Measurements from ENCODE around the gene PARD3B. TPM values are rescaled to one million over a fixed set of nuclear protein-coding genes. Genes with fewer than 3 reads are reported as not detected.

The PARD3B gene
- total RNA-seq, 1 experiment from 2014 or later: 3.6 TPM

DNA sequence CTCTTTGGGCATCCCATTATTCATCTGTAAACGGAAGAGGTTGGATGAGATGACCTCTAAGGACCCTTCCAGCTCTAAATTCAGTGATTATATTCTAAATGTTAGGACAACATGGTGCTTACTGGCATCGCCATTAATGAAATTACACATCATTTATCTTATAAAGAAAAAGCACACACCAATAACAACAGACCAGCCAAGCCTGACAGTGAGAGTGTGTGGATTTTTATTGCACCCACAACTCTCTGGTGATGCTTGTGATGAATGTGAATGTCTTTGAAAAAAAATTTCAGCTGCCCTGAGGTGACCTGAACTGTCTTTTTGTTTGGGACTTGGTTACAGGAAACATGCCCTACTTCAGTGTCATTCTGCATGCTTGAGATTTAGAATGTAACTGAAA lies 623.7 kb downstream of the PARD3B start:
- CTCF ChIA-PET: interaction anchor here (0.8 kb wide), 1 partner anchor 76 kb away, joined by 4 read pairs; no protein-coding TSS in a partner anchor
- Histone ChIP-seq H3K36me3 (ENCODE audit: control insufficient read depth, insufficient read depth, low read length) (no peaks in the 10 kb centered on the region), H3K27ac (ENCODE audit: low read length) (no peak overlapping the region), H3K9me3 (ENCODE audit: control insufficient read depth, insufficient read depth, low read depth, low read length) (no peaks in the 10 kb centered on the region), H3K27me3 (ENCODE audit: control insufficient read depth, insufficient read depth, low read length) (no peaks in the 10 kb centered on the region), H3K4me1 (ENCODE audit: control insufficient read depth, insufficient read depth, low read length) (no peaks in the 10 kb centered on the region), H3K4me3 (ENCODE audit: low read depth in 2 of 2, low read length in 2 of 2) (no peak overlapping the region)
- TF ChIP-seq, protein P1, sequence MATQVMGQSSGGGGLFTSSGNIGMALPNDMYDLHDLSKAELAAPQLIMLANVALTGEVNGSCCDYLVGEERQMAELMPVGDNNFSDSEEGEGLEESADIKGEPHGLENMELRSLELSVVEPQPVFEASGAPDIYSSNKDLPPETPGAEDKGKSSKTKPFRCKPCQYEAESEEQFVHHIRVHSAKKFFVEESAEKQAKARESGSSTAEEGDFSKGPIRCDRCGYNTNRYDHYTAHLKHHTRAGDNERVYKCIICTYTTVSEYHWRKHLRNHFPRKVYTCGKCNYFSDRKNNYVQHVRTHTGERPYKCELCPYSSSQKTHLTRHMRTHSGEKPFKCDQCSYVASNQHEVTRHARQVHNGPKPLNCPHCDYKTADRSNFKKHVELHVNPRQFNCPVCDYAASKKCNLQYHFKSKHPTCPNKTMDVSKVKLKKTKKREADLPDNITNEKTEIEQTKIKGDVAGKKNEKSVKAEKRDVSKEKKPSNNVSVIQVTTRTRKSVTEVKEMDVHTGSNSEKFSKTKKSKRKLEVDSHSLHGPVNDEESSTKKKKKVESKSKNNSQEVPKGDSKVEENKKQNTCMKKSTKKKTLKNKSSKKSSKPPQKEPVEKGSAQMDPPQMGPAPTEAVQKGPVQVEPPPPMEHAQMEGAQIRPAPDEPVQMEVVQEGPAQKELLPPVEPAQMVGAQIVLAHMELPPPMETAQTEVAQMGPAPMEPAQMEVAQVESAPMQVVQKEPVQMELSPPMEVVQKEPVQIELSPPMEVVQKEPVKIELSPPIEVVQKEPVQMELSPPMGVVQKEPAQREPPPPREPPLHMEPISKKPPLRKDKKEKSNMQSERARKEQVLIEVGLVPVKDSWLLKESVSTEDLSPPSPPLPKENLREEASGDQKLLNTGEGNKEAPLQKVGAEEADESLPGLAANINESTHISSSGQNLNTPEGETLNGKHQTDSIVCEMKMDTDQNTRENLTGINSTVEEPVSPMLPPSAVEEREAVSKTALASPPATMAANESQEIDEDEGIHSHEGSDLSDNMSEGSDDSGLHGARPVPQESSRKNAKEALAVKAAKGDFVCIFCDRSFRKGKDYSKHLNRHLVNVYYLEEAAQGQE (IDR thresholded peaks at IDR 0.05; ENCODE audit: insufficient read depth in 1 of 2, low read depth in 2 of 2, low read length in 1 of 2): no peak
- no peak for TF ChIP-seq TCF7L2 (IDR thresholded peaks at IDR 0.05; ENCODE audit: low read depth, low read length)
- no peak for TF ChIP-seq SIN3A (IDR thresholded peaks at IDR 0.05; ENCODE audit: borderline replicate concordance, insufficient read depth, low read depth, low read length)
- no peak for TF ChIP-seq POLR2AphosphoS5 (IDR thresholded peaks at IDR 0.05; ENCODE audit: low read depth, low read length)
- no peak for TF ChIP-seq CTCF (IDR thresholded peaks at IDR 0.05)
- intact Hi-C loops (cut with micrococcal nuclease; ENCODE audit: unreplicated experiment): no loop called here
- DNase-seq (ENCODE audit: low read depth, low spot score) (no peak), ATAC-seq (no peak)
- POLR2A ChIA-PET: no interaction called here
- in situ Hi-C loops (cut with HindIII; ENCODE audit: low pct_unique_long_range_greater_than_20kb, low sequenced_read_pairs): no loop called here
- BruUV-seq (replicated peaks): no TSS peak

DNA sequence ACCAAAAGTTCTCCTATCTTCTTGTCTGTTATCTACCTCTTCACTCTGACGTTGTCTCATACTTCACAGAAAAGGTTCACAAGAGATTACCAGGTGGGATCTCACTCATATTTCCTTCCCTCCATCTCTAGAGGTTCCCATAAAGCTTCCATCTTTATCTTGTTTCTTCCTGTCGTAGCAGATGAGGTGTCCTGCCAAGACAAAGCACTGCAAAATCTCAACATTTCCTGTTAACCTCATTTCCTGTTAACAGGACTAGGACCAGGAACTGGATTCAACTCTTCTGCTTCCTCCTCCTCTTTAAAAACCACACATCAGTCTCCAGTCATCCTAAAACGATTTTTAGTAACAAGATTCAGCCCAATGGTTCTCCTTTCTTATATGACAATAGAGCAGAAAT lies 624.2 kb downstream of the PARD3B start:
- ChIA-PET CTCF (no interaction called here), POLR2A (no interaction called here)
- ATAC-seq (no peak), DNase-seq (ENCODE audit: low read depth, low spot score) (no peak)
- no peak for TF ChIP-seq POLR2AphosphoS5 (IDR thresholded peaks at IDR 0.05; ENCODE audit: low read depth, low read length)
- no peak for TF ChIP-seq SIN3A (IDR thresholded peaks at IDR 0.05; ENCODE audit: borderline replicate concordance, insufficient read depth, low read depth, low read length)
- TF ChIP-seq, protein P1 (IDR thresholded peaks at IDR 0.05; ENCODE audit: insufficient read depth in 1 of 2, low read depth in 2 of 2, low read length in 1 of 2): no peak
- TF ChIP-seq CTCF (IDR thresholded peaks at IDR 0.05): no peak
- no peak for TF ChIP-seq TCF7L2 (IDR thresholded peaks at IDR 0.05; ENCODE audit: low read depth, low read length)
- BruUV-seq (replicated peaks): no TSS peak
- intact Hi-C loops (cut with micrococcal nuclease; ENCODE audit: unreplicated experiment) (no loop called here), in situ Hi-C loops (cut with HindIII; ENCODE audit: low pct_unique_long_range_greater_than_20kb, low sequenced_read_pairs) (no loop called here)
- Histone ChIP-seq H3K27me3 (ENCODE audit: control insufficient read depth, insufficient read depth, low read length) (no peaks in the 10 kb centered on the region), H3K36me3 (ENCODE audit: control insufficient read depth, insufficient read depth, low read length) (no peaks in the 10 kb centered on the region), H3K4me1 (ENCODE audit: control insufficient read depth, insufficient read depth, low read length) (no peaks in the 10 kb centered on the region), H3K4me3 (ENCODE audit: low read depth in 2 of 2, low read length in 2 of 2) (no peak overlapping the region), H3K27ac (ENCODE audit: low read length) (no peak overlapping the region), H3K9me3 (ENCODE audit: control insufficient read depth, insufficient read depth, low read depth, low read length) (no peaks in the 10 kb centered on the region)

Data from Panc1 (cell line).